ENCODE measurements around the gene RAG1. TPM values are rescaled to one million over a fixed set of nuclear protein-coding genes. Genes with fewer than 3 reads are reported as not detected.

RAG1 gene
- total RNA-seq, 1 donor from 2014 or later: under 0.01 TPM

GRCh38 chr11:36620246-36620645 is 52.4 kb downstream of the RAG1 start:
- H3K27ac ChIP-seq: no peak overlapping the region
- intact Hi-C loops (cut with DNase I): no loop called here

GRCh38 chr11:36622431-36623136 is 54.8 kb downstream of the RAG1 start:
- no peaks in the 10 kb centered on the region for H3K36me3 ChIP-seq
- H3K9me3 ChIP-seq: no peaks in the 10 kb centered on the region
- no peak for DNase-seq (ENCODE audit: low spot score in 2 of 2)
- H3K27me3 ChIP-seq: no peaks in the 10 kb centered on the region
- TF ChIP-seq, protein P1, sequence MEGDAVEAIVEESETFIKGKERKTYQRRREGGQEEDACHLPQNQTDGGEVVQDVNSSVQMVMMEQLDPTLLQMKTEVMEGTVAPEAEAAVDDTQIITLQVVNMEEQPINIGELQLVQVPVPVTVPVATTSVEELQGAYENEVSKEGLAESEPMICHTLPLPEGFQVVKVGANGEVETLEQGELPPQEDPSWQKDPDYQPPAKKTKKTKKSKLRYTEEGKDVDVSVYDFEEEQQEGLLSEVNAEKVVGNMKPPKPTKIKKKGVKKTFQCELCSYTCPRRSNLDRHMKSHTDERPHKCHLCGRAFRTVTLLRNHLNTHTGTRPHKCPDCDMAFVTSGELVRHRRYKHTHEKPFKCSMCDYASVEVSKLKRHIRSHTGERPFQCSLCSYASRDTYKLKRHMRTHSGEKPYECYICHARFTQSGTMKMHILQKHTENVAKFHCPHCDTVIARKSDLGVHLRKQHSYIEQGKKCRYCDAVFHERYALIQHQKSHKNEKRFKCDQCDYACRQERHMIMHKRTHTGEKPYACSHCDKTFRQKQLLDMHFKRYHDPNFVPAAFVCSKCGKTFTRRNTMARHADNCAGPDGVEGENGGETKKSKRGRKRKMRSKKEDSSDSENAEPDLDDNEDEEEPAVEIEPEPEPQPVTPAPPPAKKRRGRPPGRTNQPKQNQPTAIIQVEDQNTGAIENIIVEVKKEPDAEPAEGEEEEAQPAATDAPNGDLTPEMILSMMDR (IDR thresholded peaks at IDR 0.05): peak; percentile 14 to 46 (median 38)
- no peak overlapping the region for H3K4me3 ChIP-seq
- H3K4me1 ChIP-seq: no peaks in the 10 kb centered on the region
- intact Hi-C loops (cut with DNase I): no loop called here
- H3K27ac ChIP-seq: no peak overlapping the region

More at GRCh38 chr11:36620246-36620645, 52.4 kb downstream of the RAG1 start:
- Histone ChIP-seq H3K36me3 (no peaks in the 10 kb centered on the region), H3K27me3 (no peaks in the 10 kb centered on the region), H3K4me3 (no peak overlapping the region), H3K4me1 (no peaks in the 10 kb centered on the region), H3K9me3 (no peaks in the 10 kb centered on the region)
- no peak for DNase-seq (ENCODE audit: low spot score in 2 of 2)
- TF ChIP-seq, protein P1 (IDR thresholded peaks at IDR 0.05): no peak

- Histone ChIP-seq H3K4me3 (no peak overlapping the region), H3K27ac (no peak overlapping the region), H3K36me3 (no peaks in the 10 kb centered on the region), H3K9me3 (no peaks in the 10 kb centered on the region), H3K27me3 (no peaks in the 10 kb centered on the region), H3K4me1 (no peaks in the 10 kb centered on the region)
- TF ChIP-seq, protein P1 (IDR thresholded peaks at IDR 0.05): no peak
- intact Hi-C loops (cut with DNase I): no loop called here
- DNase-seq (ENCODE audit: low spot score in 2 of 2): no peak
These were observed 55.7 kb downstream of the RAG1 start for GRCh38 chr11:36623494-36623893.

DNA sequence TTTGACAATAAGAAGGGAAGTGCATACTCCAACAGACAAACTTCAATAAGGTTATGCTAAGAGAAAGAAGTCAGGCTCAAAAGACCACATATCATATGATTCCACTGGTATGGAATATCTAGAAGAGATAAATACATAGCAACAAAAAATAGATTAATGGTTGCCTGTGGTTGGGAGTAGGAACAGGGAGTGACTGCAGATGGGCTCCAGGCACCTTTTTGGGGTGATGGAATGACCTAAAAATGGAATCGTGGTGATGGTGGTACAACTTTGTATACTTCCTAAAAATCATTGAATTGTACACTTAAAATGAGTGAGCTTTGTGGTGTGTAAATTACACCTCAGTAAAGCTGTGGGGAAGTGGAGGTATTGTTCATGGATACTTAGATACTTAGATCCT is 59.2 kb downstream of the RAG1 start:
- no peak overlapping the region for H3K4me3 ChIP-seq
- no peaks in the 10 kb centered on the region for H3K9me3 ChIP-seq
- intact Hi-C loops (cut with DNase I): no loop called here
- H3K27me3 ChIP-seq: no peaks in the 10 kb centered on the region
- TF ChIP-seq, protein P1 (IDR thresholded peaks at IDR 0.05): no peak
- H3K36me3 ChIP-seq: no peaks in the 10 kb centered on the region
- no peaks in the 10 kb centered on the region for H3K4me1 ChIP-seq
- no peak for DNase-seq (ENCODE audit: low spot score in 2 of 2)
- no peak overlapping the region for H3K27ac ChIP-seq

GRCh38 chr11:36627471-36627870 is 59.7 kb downstream of the RAG1 start:
- TF ChIP-seq, protein P1 (IDR thresholded peaks at IDR 0.05): no peak
- intact Hi-C loops (cut with DNase I): no loop called here
- Histone ChIP-seq H3K4me3 (no peak overlapping the region), H3K27ac (no peak overlapping the region), H3K27me3 (no peaks in the 10 kb centered on the region), H3K4me1 (no peaks in the 10 kb centered on the region), H3K9me3 (no peaks in the 10 kb centered on the region), H3K36me3 (no peaks in the 10 kb centered on the region)
- DNase-seq (ENCODE audit: low spot score in 2 of 2): no peak

All from ascending aorta (tissue), 2 donors.